ENCODE data around the gene ENOX1.
"Not testable (repeated sequence)": the region's sequence is repeated elsewhere in the genome, so short reads cannot be mapped to it uniquely, and the experiment has no call there.

The ENOX1 gene

GRCh38 chr13:43473437-43473836, 313.3 kb downstream of the ENOX1 start:
- no peak for DNase-seq

DNA sequence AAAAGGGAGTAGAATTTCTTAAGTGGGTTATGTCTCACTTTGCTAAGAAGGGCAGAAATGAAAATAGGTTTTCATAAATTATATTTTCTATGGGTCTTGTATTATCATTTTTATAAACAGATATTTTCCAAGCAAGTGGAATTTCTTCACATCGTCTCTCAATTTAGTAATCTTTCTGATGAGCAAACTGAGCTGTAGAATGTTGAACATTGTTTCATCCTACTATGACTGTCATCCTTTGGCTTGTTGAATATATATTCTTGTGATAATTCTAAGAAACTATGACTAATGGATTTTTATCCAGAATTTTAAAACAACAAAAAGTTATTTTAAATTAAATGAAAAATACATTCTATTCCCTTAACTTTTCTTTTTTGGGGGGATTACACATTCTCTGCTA, 313.8 kb downstream of the ENOX1 start:
- DNase-seq: no peak

DNA sequence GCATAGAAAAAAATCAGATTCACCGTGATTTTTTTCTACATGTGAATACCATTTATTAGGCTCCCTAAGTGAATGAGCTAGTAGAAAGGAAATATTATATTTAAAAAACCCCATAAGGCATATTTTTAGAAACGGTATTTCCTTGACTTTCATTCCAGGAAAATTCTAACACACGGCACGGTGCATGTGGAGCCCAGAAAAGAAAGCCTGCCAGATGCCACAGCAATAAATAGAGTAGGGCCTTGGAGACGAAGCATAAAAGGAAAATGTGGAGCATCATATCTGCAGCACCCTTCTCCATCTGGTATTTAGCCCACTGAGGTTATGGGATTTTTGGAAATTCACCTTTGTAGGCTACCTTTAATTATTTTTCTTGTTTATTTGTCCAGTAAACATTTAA, 314.4 kb downstream of the ENOX1 start:
- no peak for DNase-seq

DNA sequence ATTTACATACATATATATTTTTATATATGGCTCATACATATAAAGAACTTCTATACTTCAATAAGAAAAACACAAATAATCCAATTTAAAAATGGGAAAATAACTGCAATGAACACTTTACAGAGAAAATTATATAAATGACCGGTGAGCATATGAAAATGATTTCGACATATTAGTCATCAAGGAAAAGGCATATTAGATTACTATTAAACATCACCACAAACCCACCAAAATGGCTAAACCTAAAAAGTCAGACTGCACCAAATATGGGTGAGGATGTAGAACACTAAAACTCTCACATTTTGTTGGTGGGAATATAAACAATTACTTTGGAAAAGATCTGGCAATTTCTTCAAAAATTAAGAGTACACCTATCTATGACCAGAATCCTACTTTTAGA, 316.2 kb downstream of the ENOX1 start:
- DNase-seq: no peak

GRCh38 chr13:43469791-43470190, 317.0 kb downstream of the ENOX1 start:
- no peak for DNase-seq

DNA sequence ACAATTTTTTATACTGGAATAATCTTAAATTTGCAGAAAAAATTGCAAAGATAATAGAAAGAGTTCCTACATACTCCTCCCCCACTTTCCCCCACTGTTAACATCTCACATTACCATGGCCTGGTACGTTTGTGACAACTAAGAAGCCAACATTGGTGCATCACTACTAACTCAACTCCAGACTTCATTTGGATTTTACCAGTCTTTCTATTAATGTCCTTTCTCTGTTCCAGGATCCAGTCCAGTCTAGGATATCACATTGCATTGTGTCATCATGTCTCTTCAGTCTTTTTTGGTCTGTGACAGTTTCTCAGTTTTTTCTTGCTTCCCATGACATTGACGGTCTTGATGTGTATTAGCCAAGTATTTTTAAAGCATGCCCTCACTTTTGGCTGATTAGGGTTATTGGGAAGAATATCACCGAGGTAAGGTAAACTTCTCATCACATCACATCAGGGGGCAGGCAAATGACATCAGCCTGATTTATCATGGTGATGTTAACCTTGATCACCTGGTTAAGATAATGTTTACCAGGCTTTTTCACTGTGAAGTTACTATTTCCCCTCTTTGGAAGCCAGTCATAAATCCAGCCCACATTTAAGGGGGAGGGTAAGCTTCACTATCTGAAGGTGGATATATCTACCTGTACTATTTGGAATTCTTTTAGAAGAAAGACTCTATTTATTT, 322.1 kb downstream of the ENOX1 start:
- DNase-seq: no peak

DNA sequence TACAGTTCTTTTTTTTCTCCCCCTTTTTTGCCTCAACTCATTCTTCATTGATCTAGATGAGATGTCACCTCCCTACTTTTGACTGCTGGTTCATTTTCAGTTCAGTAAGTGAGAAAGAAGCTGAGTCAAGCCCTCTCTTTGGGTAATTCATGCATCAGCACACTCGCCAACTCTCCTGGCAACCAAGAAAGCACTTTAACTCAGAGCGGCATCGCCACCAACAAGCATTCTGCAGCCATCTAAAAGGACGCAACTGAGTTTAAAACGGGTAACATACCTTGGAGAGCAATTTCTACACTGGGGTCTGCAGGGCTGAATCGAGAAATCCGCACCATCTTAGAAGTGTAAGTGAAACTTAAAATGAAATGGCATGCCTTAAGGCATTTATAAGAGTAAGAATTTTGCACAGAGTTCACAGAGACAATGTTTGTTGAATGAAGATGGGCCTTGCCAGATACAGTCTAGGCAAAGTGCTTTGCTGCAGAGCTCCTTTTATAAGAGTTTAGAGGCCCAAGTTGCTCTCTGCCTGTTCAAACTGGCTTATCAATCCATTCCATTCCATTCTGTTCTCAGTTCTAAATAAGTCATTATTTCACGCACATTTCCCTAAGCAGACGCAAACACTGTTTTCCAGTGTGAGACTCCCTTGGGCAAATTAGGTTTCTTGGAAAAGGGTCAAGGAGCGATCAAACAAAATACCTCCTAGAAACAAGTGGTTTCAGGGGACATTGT, 338.0 kb downstream of the ENOX1 start:
- no peak for DNase-seq

- no peak for DNase-seq
These were observed 340.6 kb downstream of the ENOX1 start for GRCh38 chr13:43446126-43446525.

GRCh38 chr13:43445668-43446067, 341.1 kb downstream of the ENOX1 start:
- DNase-seq: no peak

GRCh38 chr13:43444081-43444480, 342.7 kb downstream of the ENOX1 start:
- no peak for DNase-seq

- no peak for DNase-seq
These were observed 344.8 kb downstream of the ENOX1 start for GRCh38 chr13:43441899-43442499.

DNA sequence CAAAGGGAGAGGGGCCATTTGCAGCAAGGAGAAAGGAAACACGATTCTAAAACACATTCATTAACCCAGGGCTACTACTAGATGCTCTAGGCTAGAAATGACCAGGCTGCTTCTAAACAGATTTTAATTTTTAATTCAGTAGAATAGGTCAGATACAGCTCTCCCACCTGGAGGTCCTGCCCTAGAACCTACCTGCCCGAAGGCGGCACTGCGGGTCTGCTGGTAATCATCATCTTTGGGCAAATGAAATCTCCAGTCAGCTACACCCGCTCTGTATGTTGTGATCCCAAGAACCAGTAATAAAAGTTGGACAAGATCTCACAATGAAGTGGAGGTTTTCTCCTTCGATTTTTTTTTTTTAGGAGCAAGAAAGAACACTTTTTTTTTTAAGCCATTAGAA, 345.3 kb downstream of the ENOX1 start:
- no peak for DNase-seq

DNA sequence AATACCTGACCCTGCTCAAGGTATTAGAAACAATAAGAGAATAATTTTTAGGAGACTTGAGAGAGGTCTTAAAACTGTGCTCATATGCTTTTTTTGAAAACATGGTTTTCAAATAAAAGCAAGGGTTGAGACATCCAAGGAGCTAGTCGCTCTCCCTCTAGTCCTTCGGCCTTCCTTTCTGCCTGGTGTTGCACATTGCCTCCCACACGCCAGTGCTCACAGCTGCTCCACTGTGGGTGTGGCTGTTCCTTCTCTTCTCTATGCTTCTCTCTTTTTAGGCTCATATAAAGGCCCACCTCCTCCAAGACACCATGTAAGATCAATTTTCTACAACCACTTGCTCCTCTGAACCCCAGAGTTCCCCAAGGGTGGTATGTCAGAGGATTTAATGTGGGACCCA, 352.6 kb downstream of the ENOX1 start:
- no peak for DNase-seq

DNA sequence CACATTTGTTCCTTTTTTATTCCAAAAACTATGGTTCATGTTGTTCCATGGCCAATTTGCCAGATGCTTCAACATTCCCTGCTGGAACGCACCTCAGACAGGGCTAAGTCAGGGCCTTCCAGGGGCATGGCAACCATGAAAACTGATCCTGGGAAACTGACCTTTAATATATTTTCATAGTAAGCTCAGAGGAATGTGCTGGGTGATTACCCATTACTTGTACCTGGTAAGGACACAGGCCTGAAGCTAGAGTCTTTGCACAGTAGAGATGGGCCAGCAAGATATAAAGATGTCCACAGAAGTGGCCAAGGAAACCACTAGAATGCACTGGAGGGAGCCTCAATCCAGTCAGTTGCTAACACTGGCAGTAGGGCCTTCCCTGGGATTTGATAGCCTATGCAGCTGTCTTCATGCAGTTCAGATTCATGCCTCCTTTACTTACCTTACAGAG, 353.1 kb downstream of the ENOX1 start:
- DNase-seq: no peak

GRCh38 chr13:43432958-43433357, 353.8 kb downstream of the ENOX1 start:
- DNase-seq: no peak

GRCh38 chr13:43431841-43432240, 354.9 kb downstream of the ENOX1 start:
- no peak for DNase-seq

GRCh38 chr13:43431290-43431716, 355.5 kb downstream of the ENOX1 start:
- DNase-seq: no peak

GRCh38 chr13:43428545-43429296, 358.1 kb downstream of the ENOX1 start:
- no peak for DNase-seq

DNA sequence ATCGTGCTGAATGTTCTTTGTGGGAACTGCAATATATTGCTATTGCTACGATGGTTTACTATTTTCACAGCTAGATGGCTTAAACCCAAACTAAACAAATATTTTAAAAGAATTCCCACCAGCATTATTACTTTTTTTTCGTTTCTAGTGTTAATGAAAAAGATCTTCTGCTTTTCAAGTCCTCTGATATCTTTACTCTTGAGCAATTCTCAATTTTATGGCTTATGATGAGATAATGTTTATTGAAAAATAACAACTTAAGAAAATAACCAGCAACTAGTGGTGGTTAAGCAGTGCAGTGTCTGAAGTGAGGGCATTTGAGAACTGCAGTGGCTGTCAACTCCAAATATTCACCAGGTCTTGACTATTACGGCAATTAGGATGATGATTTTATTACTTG, 360.4 kb downstream of the ENOX1 start:
- no peak for DNase-seq

DNA sequence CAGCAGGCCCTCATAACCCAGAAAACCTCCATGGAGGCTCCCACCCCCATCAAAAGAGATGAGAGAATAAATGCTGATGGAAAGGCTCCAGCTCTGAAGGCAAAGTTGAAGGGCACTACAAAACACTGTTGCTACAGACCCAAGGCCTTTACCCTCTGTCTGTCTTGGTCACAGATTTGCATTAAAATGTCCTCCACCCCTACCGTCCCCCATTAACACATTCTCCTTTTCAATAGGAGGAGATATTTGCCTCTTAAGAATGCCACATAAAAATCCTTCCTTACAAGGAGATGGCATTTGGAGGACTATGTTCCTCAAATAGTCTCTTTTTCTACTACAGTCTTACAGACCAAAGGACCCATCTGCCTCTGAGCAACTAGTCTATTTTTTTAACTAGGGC, 361.5 kb downstream of the ENOX1 start:
- DNase-seq: no peak

GRCh38 chr13:43424412-43424811, 362.4 kb downstream of the ENOX1 start:
- no peak for DNase-seq

DNA sequence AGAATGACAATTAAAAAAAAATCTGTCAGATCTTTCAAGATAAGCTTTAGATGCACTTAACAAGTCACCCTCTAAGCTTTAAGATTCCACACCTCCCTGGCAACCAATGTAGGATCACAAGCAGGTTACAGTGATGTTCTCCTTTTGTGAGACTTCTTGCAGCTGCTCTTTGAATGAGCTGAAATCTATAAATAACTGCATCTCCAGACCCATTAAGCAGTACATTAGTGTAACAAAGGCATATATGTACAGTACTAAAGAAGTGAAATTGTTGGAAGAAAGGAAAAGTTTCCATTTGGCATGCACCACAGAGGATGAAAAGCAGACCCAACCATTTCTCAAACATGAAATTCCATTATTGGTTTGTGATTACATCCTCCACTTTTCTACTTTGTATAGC, 364.7 kb downstream of the ENOX1 start:
- DNase-seq: no peak

DNA sequence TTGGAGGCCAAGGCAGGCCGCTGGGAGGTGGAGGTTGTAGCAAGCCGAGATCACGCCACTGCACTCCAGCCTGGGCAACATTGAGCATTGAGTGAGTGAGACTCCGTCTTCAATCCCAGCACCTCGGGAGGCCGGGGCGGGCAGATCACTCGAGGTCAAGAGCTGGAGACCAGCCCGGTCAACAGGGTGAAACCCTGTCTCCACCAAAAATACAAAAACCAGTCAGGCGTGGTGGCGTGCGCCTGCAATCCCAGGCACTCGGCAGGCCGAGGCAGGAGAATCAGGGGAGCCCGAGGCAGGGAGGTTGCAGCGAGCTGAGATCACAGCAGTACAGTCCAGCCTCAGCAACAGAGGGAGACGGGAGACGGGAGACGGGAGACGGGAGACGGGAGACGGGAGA, 369.9 kb downstream of the ENOX1 start:
- DNase-seq: not testable (repeated sequence)

Data from NCI-H1417 treated with DMSO at 0.1 percent for 48 hours (cell line).